Measurements from ENCODE around the gene LEKR1.
"Not testable (repeated sequence)": the region's sequence is repeated elsewhere in the genome, so short reads cannot be mapped to it uniquely, and the experiment has no call there.

LEKR1 gene

GRCh38 chr3:156902916-156903315, 76.8 kb downstream of the LEKR1 start:
- no peak for DNase-seq (ENCODE audit: low read depth in 2 of 2)

GRCh38 chr3:156906275-156906674, 80.1 kb downstream of the LEKR1 start:
- no peak for DNase-seq (ENCODE audit: low read depth in 2 of 2)

GRCh38 chr3:156908398-156908797, 82.2 kb downstream of the LEKR1 start:
- DNase-seq (ENCODE audit: low read depth in 2 of 2) = no peak

GRCh38 chr3:156910022-156910421, 83.9 kb downstream of the LEKR1 start:
- DNase-seq (ENCODE audit: low read depth in 2 of 2) = no peak

GRCh38 chr3:156910831-156911230, 84.7 kb downstream of the LEKR1 start:
- DNase-seq (ENCODE audit: low read depth in 2 of 2) = not testable (repeated sequence)

GRCh38 chr3:156914300-156914699, 88.1 kb downstream of the LEKR1 start:
- DNase-seq (ENCODE audit: low read depth in 2 of 2) = not testable (repeated sequence)

- DNase-seq (ENCODE audit: low read depth in 2 of 2) = no peak
Measured at GRCh38 chr3:156915372-156915771, 89.2 kb downstream of the LEKR1 start.

- DNase-seq (ENCODE audit: low read depth in 2 of 2) = no peak
Measured at GRCh38 chr3:156918746-156919145, 92.6 kb downstream of the LEKR1 start.

- no peak for DNase-seq (ENCODE audit: low read depth in 2 of 2)
Measured at GRCh38 chr3:156919818-156920217, 93.7 kb downstream of the LEKR1 start.

- no peak for DNase-seq (ENCODE audit: low read depth in 2 of 2)
Measured at GRCh38 chr3:156920399-156920798, 94.2 kb downstream of the LEKR1 start.

GRCh38 chr3:156923349-156923748, 97.2 kb downstream of the LEKR1 start:
- DNase-seq (ENCODE audit: low read depth in 2 of 2) = no peak

GRCh38 chr3:156938724-156939123, 112.6 kb downstream of the LEKR1 start:
- no peak for DNase-seq (ENCODE audit: low read depth in 2 of 2)

GRCh38 chr3:156939315-156939714, 113.2 kb downstream of the LEKR1 start:
- DNase-seq (ENCODE audit: low read depth in 2 of 2) = no peak

GRCh38 chr3:156941311-156941710, 115.2 kb downstream of the LEKR1 start:
- DNase-seq (ENCODE audit: low read depth in 2 of 2) = no peak

- no peak for DNase-seq (ENCODE audit: low read depth in 2 of 2)
Measured at GRCh38 chr3:156948402-156949210, 122.5 kb downstream of the LEKR1 start.

- no peak for DNase-seq (ENCODE audit: low read depth in 2 of 2)
Measured at GRCh38 chr3:156952011-156952410, 125.9 kb downstream of the LEKR1 start.

- no peak for DNase-seq (ENCODE audit: low read depth in 2 of 2)
Measured at GRCh38 chr3:156957715-156958114, 131.6 kb downstream of the LEKR1 start.

GRCh38 chr3:156963096-156963495, 136.9 kb downstream of the LEKR1 start:
- DNase-seq (ENCODE audit: low read depth in 2 of 2) = no peak

GRCh38 chr3:156964577-156964976, 138.4 kb downstream of the LEKR1 start:
- DNase-seq (ENCODE audit: low read depth in 2 of 2) = no peak

GRCh38 chr3:156966349-156966748, 140.2 kb downstream of the LEKR1 start:
- not testable (repeated sequence) for DNase-seq (ENCODE audit: low read depth in 2 of 2)

- DNase-seq (ENCODE audit: low read depth in 2 of 2) = no peak
Measured at GRCh38 chr3:156973954-156974353, 147.8 kb downstream of the LEKR1 start.

- DNase-seq (ENCODE audit: low read depth in 2 of 2) = no peak
Measured at GRCh38 chr3:156974931-156975330, 148.8 kb downstream of the LEKR1 start.

GRCh38 chr3:156975721-156976120, 149.6 kb downstream of the LEKR1 start:
- DNase-seq (ENCODE audit: low read depth in 2 of 2) = no peak

- no peak for DNase-seq (ENCODE audit: low read depth in 2 of 2)
Measured at GRCh38 chr3:156976933-156977332, 150.8 kb downstream of the LEKR1 start.

Measured in stimulated activated CD4-positive, alpha-beta T cell treated with anti-CD3 and anti-CD28 coated beads, Interleukin-4, amount 100 ng/mL, for 48 hours (primary cell).